HG03460 (cell line): ENCODE results near the gene ANKS1A.
"Not testable (repeated sequence)": the region's sequence is repeated elsewhere in the genome, so short reads cannot be mapped to it uniquely, and the experiment has no call there.

Experiments
- ATAC-seq: cut with Tn5 transposase; IDR thresholded peaks from one replicate; pipeline ENCODE4 v1.9.1; 2021; ENCODE audit not compliant: unreplicated experiment

Gene ANKS1A

GRCh38 chr6:34888874-34889555 lies at the start of gene ANKS1A:
Gene ANKS1A, plus strand, starts transcription at chr6:34889255. Its CDS starts 148 bp downstream, at chr6:34889403.
- ATAC-seq, result peak; percentile 52

DNA sequence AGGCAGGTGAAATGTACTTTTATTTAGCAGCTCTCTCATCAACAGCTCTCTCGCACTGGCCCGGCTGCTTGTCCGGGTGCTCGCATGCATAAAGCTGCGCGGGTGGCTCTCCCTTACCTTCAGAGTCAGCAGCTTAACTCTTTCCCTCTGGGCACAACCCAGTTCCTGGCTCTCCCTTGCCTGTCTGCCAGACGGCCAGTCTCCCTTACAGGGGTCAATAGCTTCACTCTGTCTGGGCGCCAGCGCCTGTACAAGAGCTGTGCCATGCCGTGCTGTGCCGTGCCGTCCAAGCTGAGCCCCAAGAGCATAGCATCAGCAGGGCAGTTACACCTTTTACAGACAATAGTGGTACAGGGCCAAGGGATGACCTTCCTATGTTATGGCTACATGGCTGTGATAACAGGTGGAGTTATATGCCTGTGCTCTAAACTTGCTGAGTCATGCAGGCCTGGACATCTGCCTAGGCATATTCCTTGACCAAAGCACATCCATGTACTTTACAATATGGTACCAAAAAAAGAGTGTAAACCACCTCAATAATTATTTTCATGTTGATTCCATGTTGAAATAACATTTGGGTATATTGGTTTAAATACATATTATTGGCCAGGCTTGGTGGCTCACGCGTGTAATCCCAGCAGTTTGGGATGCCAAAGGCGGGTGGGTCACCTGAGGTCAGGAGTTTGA lies 49.2 kb upstream of the ANKS1A start:
- no peak for ATAC-seq

DNA sequence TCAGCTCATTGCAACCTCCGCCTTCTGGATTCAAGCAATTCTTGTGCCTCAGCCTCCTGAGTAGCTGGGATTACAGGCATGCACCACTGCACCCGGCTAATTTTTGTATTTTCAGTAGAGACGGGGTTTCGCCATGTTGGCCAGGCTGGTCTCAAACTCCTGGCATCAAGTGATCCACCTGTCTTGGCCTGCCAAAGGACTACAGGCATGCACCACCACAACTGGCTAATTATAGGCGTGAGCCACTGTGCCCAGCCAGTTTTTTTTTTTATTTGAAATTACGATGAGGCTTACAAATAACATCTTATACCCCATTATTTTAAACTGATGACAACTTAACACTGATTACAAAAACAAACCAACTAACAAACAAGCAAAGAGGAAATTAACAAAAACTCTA lies 40.0 kb upstream of the ANKS1A start:
- ATAC-seq, result not testable (repeated sequence)

DNA sequence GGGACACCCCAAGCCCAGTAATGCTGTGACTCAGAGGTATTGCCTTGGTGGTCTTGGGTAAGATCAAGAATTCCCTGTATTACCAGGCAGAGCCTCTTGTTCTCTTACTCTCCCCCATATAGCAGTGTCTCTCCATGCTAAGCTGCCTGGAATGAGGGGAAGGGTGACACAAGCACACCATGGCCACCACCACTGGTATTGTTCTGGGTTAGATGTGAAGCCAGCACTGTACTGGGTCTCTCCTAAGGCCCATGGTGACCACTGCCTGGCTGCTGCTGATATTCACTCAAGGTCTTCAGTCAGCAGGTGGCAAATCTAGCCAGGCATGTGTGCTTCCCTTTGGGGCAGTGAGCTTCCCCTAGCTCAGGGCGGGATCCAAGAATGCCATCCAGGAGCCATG lies 37.7 kb upstream of the ANKS1A start:
- ATAC-seq, result no peak

- no peak for ATAC-seq
Observed at GRCh38 chr6:34852406-34853085, 36.5 kb upstream of the ANKS1A start.

DNA sequence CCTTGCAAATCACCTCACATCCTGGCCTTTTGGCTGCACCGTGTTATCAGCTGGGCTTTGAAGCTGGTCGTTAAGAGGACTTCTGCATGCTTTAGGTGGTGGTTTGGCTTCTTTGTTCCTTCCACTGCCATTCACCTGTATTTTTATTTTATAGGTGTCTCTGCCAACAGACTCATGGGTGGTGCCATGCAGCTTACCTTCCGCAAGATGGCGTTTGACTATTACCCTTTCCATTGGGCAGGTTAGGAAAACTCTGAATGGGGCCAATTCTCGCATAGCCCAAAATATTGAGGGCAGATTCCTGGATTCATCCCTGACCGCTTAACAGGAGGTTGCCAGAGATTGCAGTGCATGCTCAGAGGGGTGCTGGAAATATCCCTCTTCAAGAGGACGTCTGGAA lies 33.6 kb upstream of the ANKS1A start:
- no peak for ATAC-seq

GRCh38 chr6:34858681-34859080 lies 30.4 kb upstream of the ANKS1A start:
- no peak for ATAC-seq

- no peak for ATAC-seq
Observed at GRCh38 chr6:34859951-34860350, 29.1 kb upstream of the ANKS1A start.

DNA sequence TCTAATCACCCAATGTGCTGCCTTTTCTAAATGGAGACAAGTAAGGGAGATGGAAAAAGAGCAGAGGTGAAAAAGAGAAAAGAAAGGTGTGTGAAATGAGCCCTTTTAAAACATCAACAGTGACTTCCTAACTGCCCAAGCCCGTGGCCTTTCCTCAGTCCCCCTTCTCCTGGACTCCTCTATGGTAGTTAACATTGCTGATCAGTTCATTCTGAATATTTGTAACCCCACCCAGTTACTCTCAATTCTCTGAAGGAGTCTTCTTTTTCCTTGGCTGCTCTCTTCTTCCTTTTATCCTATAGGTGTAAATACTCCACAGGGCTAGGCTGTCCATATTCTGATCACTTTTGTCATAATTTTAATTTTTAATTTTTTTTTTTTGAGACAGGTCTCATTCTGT lies 28.3 kb upstream of the ANKS1A start:
- no peak for ATAC-seq

GRCh38 chr6:34864007-34864406 lies 25.0 kb upstream of the ANKS1A start:
- no peak for ATAC-seq

- ATAC-seq, result no peak
Observed at GRCh38 chr6:34865107-34865506, 23.9 kb upstream of the ANKS1A start.

- ATAC-seq, result no peak
Observed at GRCh38 chr6:34866509-34866908, 22.5 kb upstream of the ANKS1A start.

- no peak for ATAC-seq
Observed at GRCh38 chr6:34867484-34867883, 21.6 kb upstream of the ANKS1A start.

- no peak for ATAC-seq
Observed at GRCh38 chr6:34871853-34872252, 17.2 kb upstream of the ANKS1A start.

DNA sequence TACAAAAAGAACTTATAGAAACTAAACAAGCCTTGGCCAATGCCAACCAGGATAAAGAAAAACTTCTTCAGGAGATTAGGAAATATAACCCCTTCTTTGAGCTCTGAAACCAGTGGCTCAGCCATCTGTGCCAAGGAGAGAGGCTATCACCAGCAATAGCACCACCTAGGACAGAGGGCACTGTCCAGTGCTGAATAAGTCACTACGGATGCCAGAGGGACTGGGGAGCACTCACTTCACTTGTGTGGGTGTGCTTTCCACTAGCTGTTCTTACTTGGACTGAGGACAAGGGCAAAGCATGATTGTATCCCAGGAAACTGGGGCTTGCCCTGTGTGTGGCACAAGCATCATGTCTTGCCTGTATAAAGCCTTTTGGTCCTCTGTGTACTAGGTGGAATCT lies 16.7 kb upstream of the ANKS1A start:
- no peak for ATAC-seq

DNA sequence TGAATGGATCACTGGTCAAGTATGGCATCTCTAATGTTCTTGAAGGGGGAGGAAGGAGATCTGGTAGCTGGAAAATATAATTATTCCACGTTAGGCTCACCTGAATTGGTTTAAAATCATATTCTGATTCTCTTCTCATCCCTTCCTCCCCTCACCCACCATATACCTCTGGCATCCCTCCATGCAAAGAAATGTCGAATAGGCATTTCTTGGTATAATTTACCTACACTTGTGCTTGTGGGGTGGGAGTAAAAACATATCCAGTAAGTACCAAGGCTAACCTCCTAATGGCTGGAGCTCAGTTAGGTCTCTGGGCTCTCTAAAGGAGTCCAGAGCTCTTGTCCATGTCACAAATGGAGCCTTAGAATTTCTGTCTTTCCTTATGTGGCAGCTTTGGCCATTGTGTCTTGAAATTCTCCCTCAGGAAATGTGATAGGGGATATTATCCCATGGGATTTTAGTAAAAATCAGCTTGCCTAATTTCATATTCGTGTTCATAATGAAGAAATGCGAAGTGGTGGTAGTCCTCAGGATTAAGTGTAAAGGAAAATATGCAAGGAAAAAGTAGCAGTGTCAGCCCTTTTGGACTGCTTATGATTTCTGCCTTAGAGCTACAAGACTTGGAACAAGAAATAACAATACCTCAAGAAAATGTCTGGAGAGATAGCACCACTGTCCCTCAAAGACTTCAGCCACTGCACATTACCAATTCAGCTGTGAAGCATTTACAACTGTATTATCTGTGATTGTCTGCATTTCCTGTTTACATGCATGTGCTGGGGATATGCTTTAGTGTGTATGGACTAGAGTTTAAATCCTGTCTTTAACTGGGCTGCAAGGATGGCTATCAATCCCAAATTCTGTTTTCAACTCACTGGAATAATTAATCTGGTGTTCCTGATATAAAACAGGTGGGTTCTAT lies 13.5 kb upstream of the ANKS1A start:
- ATAC-seq, result no peak

- no peak for ATAC-seq
Observed at GRCh38 chr6:34876472-34876871, 12.6 kb upstream of the ANKS1A start.

- no peak for ATAC-seq
Observed at GRCh38 chr6:34877259-34877658, 11.8 kb upstream of the ANKS1A start.

DNA sequence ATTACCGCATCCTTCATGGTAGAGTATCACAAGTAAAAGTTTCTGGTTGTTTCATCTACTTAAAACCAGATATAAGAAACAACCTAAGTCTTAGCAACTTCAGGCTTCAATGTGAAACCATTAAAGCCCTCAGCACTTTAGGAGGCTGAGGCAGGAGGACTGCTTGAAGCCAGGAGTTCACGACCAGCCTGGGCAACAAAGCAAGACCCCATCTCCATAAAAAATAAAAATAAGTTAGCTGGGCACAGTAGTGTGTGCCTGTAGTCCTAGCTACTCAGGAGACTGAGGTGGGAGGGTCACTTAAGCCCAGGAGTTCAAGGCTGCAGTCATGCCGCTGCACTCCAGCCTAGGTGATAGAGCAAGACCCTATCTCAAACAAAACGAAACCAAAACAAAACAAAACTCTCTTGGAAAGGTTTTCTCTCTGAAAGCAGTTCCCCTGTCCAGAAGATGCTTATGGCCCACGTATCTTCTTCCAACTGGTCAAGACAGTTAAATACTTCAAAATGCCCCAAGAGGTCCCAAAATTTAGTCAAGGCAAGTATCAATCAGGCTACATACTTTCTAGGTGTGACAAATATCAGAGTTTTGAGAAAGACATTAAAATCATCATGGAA lies 11.1 kb upstream of the ANKS1A start:
- no peak for ATAC-seq

GRCh38 chr6:34884073-34884472 lies 5.0 kb upstream of the ANKS1A start:
- not testable (repeated sequence) for ATAC-seq

DNA sequence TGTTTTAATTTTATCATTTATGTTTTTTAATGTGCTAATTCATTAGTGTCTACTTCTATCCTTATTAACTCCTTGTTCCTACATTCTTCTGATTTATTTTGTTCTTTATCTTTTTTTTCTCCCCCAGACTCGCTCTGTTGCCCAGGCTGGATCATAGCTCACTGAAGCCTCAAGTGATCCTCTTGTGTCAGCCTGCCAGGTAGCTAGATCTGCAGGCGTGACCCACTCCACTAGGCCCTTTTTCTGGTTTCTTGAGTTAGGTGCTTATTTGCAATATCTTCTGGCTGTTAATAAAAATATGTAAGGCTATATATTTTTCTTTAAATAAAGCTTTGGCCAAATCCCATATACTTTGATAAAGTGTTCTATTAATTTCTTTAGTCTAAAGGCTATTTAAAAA lies 4.1 kb upstream of the ANKS1A start:
- no peak for ATAC-seq
